GM20000 (cell line): ENCODE measurements around the gene CDC123.
"Not testable (repeated sequence)": the region's sequence is repeated elsewhere in the genome, so short reads cannot be mapped to it uniquely, and the experiment has no call there.

Source experiments
- DNase-seq: peaks from one replicate; pipeline ENCODE4 v3.0.0; 2012; ENCODE audit warnings: low spot score
- TF ChIP-seq, protein P1 (sequence below): IDR thresholded peaks from 2 replicates; pipeline ENCODE4 v1.5.1; 2012; ENCODE audit warnings: mild to moderate bottlenecking, control low read depth; ENCODE audit errors: extremely low read depth, missing control alignments

CDC123 gene

DNA sequence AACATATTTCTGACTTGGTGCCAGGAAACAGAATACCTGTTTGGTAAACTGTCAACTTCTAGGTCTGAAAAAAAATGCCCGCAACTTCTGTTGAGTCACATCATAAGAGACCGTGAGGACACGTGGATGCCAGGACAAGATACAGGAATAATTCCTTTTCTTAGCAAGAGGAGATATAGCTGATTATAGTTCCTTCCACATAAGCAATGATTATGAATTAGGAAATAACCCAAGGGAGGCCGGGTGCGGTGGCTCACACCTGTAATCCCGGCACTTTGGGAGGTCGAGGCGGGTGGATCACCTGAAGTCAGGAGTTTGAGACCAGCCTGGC, 75.2 kb downstream of the CDC123 start:
- TF ChIP-seq, protein P1, sequence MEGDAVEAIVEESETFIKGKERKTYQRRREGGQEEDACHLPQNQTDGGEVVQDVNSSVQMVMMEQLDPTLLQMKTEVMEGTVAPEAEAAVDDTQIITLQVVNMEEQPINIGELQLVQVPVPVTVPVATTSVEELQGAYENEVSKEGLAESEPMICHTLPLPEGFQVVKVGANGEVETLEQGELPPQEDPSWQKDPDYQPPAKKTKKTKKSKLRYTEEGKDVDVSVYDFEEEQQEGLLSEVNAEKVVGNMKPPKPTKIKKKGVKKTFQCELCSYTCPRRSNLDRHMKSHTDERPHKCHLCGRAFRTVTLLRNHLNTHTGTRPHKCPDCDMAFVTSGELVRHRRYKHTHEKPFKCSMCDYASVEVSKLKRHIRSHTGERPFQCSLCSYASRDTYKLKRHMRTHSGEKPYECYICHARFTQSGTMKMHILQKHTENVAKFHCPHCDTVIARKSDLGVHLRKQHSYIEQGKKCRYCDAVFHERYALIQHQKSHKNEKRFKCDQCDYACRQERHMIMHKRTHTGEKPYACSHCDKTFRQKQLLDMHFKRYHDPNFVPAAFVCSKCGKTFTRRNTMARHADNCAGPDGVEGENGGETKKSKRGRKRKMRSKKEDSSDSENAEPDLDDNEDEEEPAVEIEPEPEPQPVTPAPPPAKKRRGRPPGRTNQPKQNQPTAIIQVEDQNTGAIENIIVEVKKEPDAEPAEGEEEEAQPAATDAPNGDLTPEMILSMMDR, result no peak

GRCh38 chr10:12277862-12278261, 81.9 kb downstream of the CDC123 start:
- not testable (repeated sequence) for DNase-seq

More for the DNA sequence above, 75.2 kb downstream of the CDC123 start:
- DNase-seq, result no peak

DNA sequence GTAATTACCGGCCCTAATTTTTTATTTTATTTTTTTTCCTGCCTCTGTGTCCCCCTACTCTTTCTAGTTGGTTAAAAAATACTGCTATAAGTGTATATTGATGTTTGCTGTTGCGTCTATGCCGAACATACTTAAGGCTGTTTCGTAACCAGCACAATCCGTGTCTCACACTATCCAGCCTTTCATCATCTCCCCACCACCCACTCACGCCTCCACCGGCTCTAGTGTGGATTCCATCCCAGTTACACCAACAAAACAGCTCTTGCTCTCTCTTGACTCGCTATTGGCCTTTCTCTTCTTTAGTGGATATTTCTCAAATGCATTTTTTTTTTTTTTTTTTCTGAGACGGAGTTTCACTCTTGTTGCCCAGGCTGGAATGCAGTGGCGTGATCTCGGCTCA, 83.3 kb downstream of the CDC123 start:
- TF ChIP-seq, protein P1, result no peak
- no peak for DNase-seq

GRCh38 chr10:12287772-12288171, 91.8 kb downstream of the CDC123 start:
- DNase-seq, result no peak

DNA sequence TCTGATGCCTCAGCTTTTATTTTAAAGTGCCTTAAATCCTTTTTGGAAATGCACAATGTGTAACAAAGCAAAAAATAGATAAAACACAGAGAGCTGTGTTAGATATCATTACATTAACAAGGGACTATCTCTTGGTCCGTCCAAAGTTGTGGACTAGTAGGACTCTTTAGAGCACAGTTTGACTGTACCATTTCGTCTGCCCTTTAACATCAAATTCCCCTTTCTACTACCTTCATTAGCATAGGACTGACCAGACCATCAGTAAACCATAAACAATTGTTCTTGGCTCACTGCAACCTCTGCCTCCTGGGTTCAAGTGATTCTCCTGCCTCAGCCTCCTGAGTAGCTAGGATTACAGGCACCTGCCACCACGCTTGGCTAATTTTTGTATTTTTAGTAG, 101.8 kb downstream of the CDC123 start:
- not testable (repeated sequence) for DNase-seq

More at GRCh38 chr10:12287772-12288171, 91.8 kb downstream of the CDC123 start:
- TF ChIP-seq, protein P1, result no peak

DNA sequence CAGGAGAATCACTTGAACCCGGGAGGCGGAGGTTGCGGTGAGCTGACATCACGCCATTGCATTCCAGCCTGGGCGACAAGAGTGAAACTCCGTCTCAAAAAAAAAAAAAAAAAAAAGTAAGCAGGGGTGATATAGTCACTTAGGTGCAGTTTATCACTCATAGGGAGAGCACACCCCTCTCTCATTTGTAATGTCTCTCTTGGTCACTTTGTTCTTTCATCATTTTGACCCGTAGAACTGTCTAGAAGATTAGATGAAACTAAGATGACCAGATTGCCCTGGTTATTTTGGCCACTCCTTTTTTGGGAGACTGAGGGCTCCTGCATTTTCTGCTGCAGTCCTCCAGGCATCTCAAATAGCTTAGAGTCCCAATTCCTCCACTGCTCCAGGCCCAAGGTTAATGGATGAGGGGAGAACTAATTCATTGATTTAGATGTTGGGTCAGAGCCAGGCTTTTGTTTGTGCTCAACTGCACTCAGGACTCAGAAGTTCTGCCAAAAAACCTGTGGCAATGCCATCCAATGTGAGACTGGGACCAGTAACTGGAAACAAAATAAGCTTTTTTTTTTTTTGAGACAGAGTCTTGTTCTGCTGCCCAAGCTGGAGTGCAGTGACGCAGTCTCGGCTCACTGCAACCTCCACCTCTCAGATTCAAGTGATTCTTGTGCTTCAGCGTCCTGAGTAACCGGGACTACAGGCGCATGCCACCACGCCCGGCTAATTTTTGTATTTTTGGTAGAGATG, 103.4 kb downstream of the CDC123 start:
- DNase-seq, result no peak

More for the DNA sequence above, 103.4 kb downstream of the CDC123 start:
- TF ChIP-seq, protein P1, result no peak
